Measurements from ENCODE around the gene KLHDC4. TPM values are rescaled to one million over a fixed set of nuclear protein-coding genes. Genes with fewer than 3 reads are reported as not detected.
A peak's percentile ranks its signal among the peaks of the same experiment; 100 is the strongest.

KLHDC4 gene
- total RNA-seq, 1 donor from 2014 or later: 29.8 TPM

DNA sequence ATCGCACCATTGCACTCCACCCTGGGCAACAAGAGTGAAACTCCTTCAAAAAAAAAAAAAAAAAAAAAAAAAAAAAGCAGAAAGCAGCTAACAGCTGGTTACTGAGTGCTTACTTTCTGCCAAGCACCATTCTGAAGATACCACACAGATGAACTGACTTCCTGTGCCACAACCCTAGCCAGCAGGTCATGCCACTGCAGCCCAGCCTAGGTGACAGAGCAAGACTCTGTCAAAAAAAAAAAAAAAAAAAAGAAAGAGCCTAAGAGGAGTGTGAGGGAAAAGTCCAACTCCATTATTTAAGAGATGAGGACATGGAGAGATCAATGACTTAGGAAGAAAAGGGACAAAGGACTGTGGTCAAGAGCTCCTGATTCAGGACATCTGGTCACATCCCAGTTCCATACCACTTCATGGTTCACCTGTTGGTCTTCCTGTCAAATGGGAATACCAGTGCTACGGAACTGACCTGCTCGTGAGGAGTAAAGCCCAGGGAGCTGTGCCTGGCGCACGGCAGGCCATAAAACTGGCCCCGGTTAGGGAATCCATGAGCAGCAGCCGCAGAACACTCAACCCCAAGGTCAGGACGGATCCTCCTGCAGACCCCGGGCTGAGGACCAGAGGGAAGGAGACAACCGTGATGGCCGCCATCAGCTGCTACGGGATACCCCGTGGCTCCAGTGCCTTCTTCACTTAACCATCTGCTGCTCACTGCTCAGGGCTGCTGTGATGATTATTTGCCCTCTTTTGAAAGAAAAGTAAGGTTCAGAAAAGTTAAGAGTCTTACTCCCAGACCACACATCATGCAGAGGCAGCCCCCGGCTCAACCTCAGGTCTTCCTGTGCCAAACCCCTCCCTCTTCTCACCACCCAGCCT is 950 bp downstream of the KLHDC4 start:
- H3K4me2 ChIP-seq (ENCODE audit: low read length): peak overlapping the region; percentile 95
- peaks cover 14% of the 10 kb centered on the region for H3K36me3 ChIP-seq (ENCODE audit: insufficient read depth, low read length)
- peak overlapping the region; percentile 87 for H3K4me3 ChIP-seq (ENCODE audit: insufficient read depth, low read depth, low read length)
- Mint-ChIP-seq H3K4me3 (ENCODE audit: unreplicated experiment) (peak overlapping the region; percentile 92), H3K9me3 (ENCODE audit: unreplicated experiment) (no peaks in the 10 kb centered on the region), H3K36me3 (ENCODE audit: low read depth, unreplicated experiment) (peaks cover 2% of the 10 kb centered on the region), H3K27ac (ENCODE audit: unreplicated experiment) (no peak overlapping the region), H3K27me3 (ENCODE audit: low read depth, unreplicated experiment) (no peaks in the 10 kb centered on the region), H3K4me1 (ENCODE audit: low read depth, unreplicated experiment) (no peaks in the 10 kb centered on the region)
- H4K20me1 ChIP-seq (ENCODE audit: insufficient read depth, low read length): peaks cover 9% of the 10 kb centered on the region
- peak overlapping the region; percentile 89 for H3K27ac ChIP-seq (ENCODE audit: low read depth, low read length)
- no peaks in the 10 kb centered on the region for H3K27me3 ChIP-seq (ENCODE audit: insufficient read depth, low read length)
- peaks cover 12% of the 10 kb centered on the region for H3K4me1 ChIP-seq (ENCODE audit: insufficient read depth, low read length)
- no peak for FAIRE-seq
- TF ChIP-seq CTCF (IDR thresholded peaks at IDR 0.05; ENCODE audit: insufficient read depth, low read depth, low read length) (no peak), EZH2 (IDR thresholded peaks at IDR 0.05; ENCODE audit: insufficient read depth, low read length) (no peak)
- no peaks in the 10 kb centered on the region for H3K9me3 ChIP-seq (ENCODE audit: insufficient read depth, low read depth, low read length)
- peak overlapping the region; percentile 87 for H2AFZ ChIP-seq (ENCODE audit: low read depth, low read length)
- H3K9ac ChIP-seq (ENCODE audit: low read length): peak overlapping the region; percentile 94
- peaks cover 35% of the 10 kb centered on the region for H3K79me2 ChIP-seq (ENCODE audit: insufficient read depth, low read length)
- DNase-seq (ENCODE audit: low read depth): no peak

GRCh38 chr16:87762620-87763019 is 3.2 kb downstream of the KLHDC4 start:
- Histone ChIP-seq H3K27me3 (ENCODE audit: insufficient read depth, low read length) (no peaks in the 10 kb centered on the region), H3K9me3 (ENCODE audit: insufficient read depth, low read depth, low read length) (no peaks in the 10 kb centered on the region), H3K27ac (ENCODE audit: low read depth, low read length) (no peak overlapping the region), H3K36me3 (ENCODE audit: insufficient read depth, low read length) (peaks cover 17% of the 10 kb centered on the region), H3K79me2 (ENCODE audit: insufficient read depth, low read length) (peaks cover 35% of the 10 kb centered on the region), H3K4me1 (ENCODE audit: insufficient read depth, low read length) (peaks cover 12% of the 10 kb centered on the region), H2AFZ (ENCODE audit: low read depth, low read length) (no peak overlapping the region), H3K9ac (ENCODE audit: low read length) (no peak overlapping the region), H3K4me3 (ENCODE audit: insufficient read depth, low read depth, low read length) (no peak overlapping the region), H3K4me2 (ENCODE audit: low read length) (no peak overlapping the region), H4K20me1 (ENCODE audit: insufficient read depth, low read length) (peaks cover 18% of the 10 kb centered on the region)
- DNase-seq (ENCODE audit: low read depth) (no peak), FAIRE-seq (no peak)
- Mint-ChIP-seq H3K27ac (ENCODE audit: unreplicated experiment) (no peak overlapping the region), H3K9me3 (ENCODE audit: unreplicated experiment) (no peaks in the 10 kb centered on the region), H3K4me1 (ENCODE audit: low read depth, unreplicated experiment) (no peaks in the 10 kb centered on the region), H3K36me3 (ENCODE audit: low read depth, unreplicated experiment) (peaks cover 5% of the 10 kb centered on the region), H3K4me3 (ENCODE audit: unreplicated experiment) (no peak overlapping the region), H3K27me3 (ENCODE audit: low read depth, unreplicated experiment) (no peaks in the 10 kb centered on the region)
- no peak for TF ChIP-seq EZH2 (IDR thresholded peaks at IDR 0.05; ENCODE audit: insufficient read depth, low read length)
- TF ChIP-seq CTCF (IDR thresholded peaks at IDR 0.05; ENCODE audit: insufficient read depth, low read depth, low read length): no peak

DNA sequence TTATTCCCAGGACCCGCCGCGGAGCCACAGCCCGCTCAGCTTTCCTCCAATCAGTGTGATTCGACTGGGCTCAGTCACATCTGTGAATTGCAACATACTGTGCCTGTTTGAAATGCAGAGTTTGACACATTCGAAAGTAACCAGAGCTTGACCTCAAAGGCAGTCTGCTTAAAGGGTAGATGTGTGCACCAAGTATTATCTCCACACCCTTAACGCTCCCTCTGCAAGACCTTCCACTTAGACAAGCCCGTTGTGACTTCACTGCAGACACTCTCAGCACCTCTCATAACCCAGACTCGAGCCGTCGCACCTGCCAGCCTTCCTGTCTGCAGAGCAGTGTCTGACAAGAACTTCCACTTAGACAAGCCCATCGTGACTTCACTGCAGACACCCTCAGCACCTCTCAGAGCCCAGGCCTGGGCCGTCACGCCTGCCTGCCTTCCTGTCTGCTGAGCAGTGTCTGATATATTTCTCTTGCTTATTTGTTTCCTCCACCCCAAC is 3.7 kb downstream of the KLHDC4 start:
- H2AFZ ChIP-seq (ENCODE audit: low read depth, low read length): no peak overlapping the region
- peaks cover 18% of the 10 kb centered on the region for H4K20me1 ChIP-seq (ENCODE audit: insufficient read depth, low read length)
- H3K79me2 ChIP-seq (ENCODE audit: insufficient read depth, low read length): peaks cover 35% of the 10 kb centered on the region
- no peak overlapping the region for H3K4me2 ChIP-seq (ENCODE audit: low read length)
- no peak overlapping the region for H3K4me3 ChIP-seq (ENCODE audit: insufficient read depth, low read depth, low read length)
- Mint-ChIP-seq H3K4me1 (ENCODE audit: low read depth, unreplicated experiment) (no peaks in the 10 kb centered on the region), H3K27me3 (ENCODE audit: low read depth, unreplicated experiment) (no peaks in the 10 kb centered on the region), H3K4me3 (ENCODE audit: unreplicated experiment) (no peak overlapping the region), H3K9me3 (ENCODE audit: unreplicated experiment) (no peaks in the 10 kb centered on the region), H3K36me3 (ENCODE audit: low read depth, unreplicated experiment) (peaks cover 5% of the 10 kb centered on the region), H3K27ac (ENCODE audit: unreplicated experiment) (no peak overlapping the region)
- no peak for TF ChIP-seq EZH2 (IDR thresholded peaks at IDR 0.05; ENCODE audit: insufficient read depth, low read length)
- DNase-seq (ENCODE audit: low read depth) (no peak), FAIRE-seq (no peak)
- H3K9me3 ChIP-seq (ENCODE audit: insufficient read depth, low read depth, low read length): no peaks in the 10 kb centered on the region
- H3K27me3 ChIP-seq (ENCODE audit: insufficient read depth, low read length): no peaks in the 10 kb centered on the region
- peaks cover 12% of the 10 kb centered on the region for H3K4me1 ChIP-seq (ENCODE audit: insufficient read depth, low read length)
- H3K36me3 ChIP-seq (ENCODE audit: insufficient read depth, low read length): peaks cover 17% of the 10 kb centered on the region
- no peak overlapping the region for H3K27ac ChIP-seq (ENCODE audit: low read depth, low read length)
- H3K9ac ChIP-seq (ENCODE audit: low read length): no peak overlapping the region

Measured in astrocyte (in vitro differentiated cells and primary cell).